Astrocyte (in vitro differentiated cells and primary cell): ENCODE results near the gene MCF2L.

Source experiments
- CTCF ChIP-seq: IDR thresholded peaks from 2 replicates; pipeline ENCODE4 v1.5.1; 2011; ENCODE audit warnings: low read depth, mild to moderate bottlenecking, inconsistent platforms, low read length, moderate library complexity; ENCODE audit not compliant: insufficient read depth
- EZH2 ChIP-seq: IDR thresholded peaks from 2 replicates; pipeline ENCODE4 v1.6.1; 2012; ENCODE audit warnings: mild to moderate bottlenecking, low read length, inconsistent platforms; ENCODE audit not compliant: insufficient read depth

GRCh38 chr13:113117911-113118260 lies 148.9 kb downstream of the MCF2L start:
- TF ChIP-seq CTCF (no peak), EZH2 (no peak)
